HG02798 (cell line): Measurements from ENCODE around the gene PGR.

Experiments used
- ATAC-seq: cut with Tn5 transposase; IDR thresholded peaks from one replicate; pipeline ENCODE4 v1.9.1; 2021; ENCODE audit warnings: mild to moderate bottlenecking; ENCODE audit not compliant: unreplicated experiment, poor library complexity

PGR gene

DNA sequence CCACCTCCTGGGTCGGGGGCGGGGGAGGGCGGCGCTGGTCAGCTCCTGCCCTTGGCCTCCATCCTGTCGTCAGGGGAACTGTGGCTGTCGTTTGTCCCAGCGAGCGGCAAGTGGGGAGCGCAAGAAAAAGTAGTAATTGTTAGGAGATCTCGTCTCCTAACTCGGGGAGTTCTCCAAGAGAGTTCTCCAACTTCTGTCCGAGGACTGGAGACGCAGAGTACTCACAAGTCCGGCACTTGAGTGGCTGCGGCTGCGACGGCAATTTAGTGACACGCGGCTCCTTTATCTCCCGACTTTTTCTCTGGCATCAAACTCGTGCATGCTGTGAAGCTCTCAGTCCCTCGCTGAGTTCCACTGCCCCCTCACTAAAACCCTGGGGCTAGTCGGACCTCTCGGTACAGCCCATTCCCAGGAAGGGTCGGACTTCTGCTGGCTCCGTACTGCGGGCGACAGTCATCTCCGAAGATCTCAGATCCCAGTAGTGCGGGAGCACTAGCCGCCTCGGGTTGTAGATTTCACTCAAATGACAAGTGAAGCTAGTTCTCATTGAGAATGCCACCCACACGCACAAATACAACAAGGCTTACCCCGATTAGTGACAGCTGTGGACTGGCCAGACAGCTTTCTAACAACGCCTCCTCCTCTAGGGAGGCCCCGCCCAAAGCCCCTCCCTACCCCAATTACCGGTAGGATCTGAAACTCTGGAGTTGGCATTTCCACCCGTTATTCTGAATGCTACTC is at the start of gene PGR:
TSS of gene PGR (minus strand) at position 611 of the 741 bp plus-strand sequence. CDS start 743 bp downstream, outside the sequence.
- ATAC-seq, result no peak

DNA sequence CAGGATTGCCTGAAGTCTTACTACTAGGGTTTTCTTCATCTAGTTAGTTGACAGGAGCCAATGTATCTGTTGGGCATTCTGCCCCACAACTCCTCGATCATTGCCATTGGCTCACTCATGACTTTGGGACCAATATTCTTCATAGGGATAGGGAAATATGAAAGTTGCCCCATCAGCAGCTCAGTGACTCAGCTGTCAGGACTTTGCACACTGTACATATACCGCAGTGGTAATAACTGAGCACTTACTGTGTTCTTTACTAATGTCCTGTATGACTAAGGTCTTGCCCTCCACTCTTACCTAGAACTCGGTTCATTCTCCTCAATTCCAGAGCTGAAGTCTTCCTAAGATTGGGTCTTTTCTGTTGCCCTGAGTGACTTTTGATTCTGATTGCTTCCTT is 46.8 kb upstream of the PGR start:
- no peak for ATAC-seq

GRCh38 chr11:101169944-101170343 is 40.3 kb upstream of the PGR start:
- no peak for ATAC-seq

DNA sequence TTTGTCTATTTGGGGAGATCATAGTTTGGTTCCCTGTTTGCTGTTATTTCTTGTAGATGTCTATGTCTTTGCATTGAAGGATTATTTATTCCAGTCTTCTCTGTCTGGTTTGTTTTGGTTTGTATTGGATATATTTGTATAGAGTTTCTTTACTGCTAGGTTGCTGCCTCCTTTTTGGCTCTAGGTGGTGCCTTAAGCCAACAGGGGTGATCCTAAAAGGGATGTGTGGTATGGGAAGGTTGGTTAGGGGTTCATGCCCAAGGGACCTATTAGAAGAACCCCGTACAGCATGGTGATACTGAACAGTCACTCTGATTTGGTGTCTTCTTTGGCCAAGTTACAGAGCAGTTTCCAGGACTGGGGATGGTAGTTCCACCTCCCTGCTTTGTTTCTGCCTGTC is 36.4 kb upstream of the PGR start:
- no peak for ATAC-seq

DNA sequence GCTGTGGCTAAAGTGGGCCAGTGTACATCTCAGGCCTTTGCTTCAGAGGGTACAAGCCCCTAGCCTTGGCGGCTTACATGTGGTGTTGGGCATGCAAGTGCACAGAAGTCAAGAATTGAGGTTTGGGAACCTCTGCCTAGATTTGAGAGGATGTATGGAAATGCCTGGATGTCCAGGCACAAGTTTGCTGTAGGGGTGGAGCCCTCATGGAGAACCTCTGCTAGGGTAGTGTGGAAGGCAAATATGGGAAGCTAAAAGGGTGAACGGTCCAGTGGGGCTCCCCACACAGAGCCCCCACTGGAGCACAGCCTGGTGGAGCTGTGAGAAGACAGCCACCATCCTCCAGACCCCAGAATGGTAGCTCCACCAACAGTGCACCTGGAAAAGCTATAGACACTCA is 28.5 kb upstream of the PGR start:
- no peak for ATAC-seq

GRCh38 chr11:101138245-101138930 is 8.8 kb upstream of the PGR start:
- ATAC-seq, result no peak

- no peak for ATAC-seq
Observed at GRCh38 chr11:101133190-101133589, 3.6 kb upstream of the PGR start.

DNA sequence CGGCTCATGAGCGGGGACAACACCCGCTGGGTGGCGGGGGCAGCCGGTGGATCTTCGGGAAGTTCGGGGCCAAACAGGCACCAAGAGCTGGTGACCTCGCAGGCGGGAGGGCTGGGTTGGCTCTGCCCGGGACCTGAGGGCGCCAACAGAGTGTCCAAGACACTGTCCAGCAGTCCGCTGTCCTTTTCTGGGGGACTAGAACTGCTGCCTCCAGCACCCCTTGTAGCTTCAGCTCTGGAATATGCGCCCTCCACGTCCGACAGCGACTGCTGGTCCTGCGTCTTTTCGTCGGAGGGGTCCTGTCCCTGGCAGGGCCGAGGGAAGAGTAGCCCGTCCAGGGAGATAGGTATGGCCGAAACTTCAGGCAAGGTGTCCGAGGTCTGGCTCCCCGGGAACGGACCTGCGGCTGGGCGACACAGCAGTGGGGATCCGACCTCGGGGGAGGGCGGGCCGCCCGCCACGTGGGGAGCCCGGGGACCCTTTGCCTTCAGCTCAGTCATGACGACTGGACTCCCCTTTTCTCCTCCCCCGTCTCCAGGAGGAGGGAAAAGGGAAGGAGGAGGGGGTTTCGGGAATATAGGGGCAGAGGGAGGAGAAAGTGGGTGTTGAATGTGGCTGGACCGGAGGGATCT is 926 bp downstream of the PGR start:
- ATAC-seq, result no peak

DNA sequence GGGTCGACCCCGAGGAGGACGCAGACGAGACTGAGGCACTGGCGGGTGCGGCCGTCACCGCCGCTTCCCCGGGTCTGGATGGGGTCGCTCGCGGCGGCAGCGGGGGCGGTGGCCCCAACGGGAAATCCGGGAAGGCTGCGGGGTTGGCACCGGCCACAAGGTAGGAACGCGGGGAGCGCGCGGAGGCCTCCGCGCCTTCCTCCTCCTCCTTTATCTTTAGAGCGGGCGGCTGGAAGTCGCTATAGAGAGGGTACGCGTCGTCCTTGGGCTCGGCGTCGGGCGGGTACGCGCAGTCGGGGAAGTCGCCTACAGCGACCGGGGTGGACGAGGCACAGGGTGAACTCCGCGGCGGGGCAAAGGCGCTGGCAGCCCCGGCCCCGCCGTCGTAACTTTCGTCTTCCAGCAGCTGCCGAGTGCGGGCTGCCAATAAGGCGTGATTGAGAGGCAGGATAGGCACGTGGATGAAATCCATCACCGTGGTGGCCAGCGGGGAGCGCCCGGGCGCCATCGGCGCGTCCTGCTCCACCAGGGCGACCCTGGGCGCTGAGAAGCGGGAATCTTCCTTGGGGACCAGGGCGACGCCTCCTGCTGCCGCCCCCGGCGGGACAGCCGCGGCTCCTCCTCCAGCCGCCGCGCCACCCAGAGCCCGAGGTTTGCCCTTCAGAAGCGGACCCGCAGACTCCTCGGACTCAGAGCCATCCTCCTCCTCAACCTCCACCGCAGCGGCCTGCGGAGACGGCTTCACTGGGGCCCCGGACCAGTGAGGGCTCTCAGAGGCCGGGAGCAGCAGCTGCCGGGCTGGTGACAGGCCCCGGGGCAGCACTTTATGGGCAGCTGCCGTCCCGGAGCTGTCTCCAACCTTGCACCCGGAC is 1.7 kb downstream of the PGR start:
- ATAC-seq, result no peak

DNA sequence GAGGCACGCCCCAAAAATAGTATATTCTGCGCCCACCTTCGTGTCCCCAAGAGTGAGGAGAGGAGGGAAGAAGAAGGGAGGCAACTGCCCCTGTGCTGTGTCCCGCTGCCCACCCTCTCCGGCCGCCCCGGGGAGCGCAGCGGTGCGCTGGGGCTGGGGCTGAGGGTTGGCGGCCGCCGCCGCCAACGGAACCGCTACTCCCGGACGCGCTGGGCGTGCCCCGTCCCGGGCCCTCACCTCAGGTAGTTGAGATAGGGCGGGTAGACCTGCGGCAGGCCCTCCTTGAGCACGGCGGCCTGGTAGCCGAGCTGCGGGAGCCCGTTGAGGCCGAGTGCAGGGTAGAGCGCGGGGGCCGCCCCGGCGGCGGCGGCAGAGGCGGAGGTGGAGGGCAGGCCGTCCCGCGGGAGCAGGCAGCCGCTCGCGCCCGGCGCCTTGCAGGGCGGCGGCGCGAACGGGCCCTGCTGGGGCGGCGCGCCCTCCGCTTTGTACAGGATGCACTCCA is 2.4 kb downstream of the PGR start:
- no peak for ATAC-seq

GRCh38 chr11:101126551-101127196 is 2.9 kb downstream of the PGR start:
- no peak for ATAC-seq

- no peak for ATAC-seq
Observed at GRCh38 chr11:101115671-101116160, 13.9 kb downstream of the PGR start.

- ATAC-seq, result no peak
Observed at GRCh38 chr11:101113540-101113939, 16.1 kb downstream of the PGR start.

GRCh38 chr11:101104716-101105115 is 24.9 kb downstream of the PGR start:
- ATAC-seq, result no peak

GRCh38 chr11:101103433-101103832 is 26.2 kb downstream of the PGR start:
- ATAC-seq, result no peak

GRCh38 chr11:101100601-101101000 is 29.0 kb downstream of the PGR start:
- no peak for ATAC-seq

DNA sequence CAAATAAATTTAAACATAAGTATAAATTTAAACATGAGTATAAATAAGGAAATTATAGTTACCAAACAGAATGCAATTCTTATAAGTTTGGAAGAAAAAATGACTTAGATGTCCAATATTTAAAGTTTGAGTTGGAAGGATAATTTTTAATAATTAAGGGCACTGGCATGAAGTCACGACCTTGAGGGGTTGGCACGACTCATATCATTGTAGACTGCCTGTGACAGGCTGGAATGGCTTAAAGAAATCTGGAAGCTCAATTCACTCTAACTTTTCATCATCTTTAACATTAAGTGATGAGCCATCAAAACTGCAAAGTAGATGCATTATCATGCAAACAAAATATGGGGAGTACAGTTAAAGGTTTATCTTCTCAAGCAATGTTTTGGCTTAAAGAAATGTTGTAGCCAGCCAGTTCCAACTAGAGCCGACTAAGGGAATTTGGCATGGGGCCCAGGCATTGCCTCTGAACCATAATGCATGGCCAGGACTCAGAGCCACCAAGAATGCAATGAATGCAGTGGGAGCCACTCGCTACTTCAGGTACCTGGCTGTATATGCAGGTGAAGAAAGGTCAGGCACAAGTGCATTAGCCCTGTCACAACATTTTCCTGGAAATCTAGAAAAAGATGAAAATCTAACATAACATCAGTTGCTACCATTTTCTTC is 33.4 kb downstream of the PGR start:
- ATAC-seq, result no peak

DNA sequence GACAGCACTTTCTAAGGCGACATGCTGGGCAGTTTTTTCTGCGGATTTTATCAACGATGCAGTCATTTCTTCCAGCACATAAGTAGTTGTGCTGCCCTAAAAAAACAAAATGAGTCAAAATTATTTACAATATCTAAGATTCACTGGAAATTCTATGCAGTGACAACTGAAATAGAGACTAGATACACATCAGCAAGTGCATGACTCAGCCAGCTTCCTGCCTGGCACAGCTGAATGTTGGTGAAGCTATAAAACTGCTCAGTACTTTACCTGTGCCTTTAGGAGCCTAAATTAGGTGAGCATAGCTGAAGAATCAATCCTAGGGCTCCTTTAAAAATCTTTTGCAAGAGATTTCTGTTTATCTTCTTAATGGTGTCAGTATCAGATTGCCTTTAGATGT is 37.8 kb downstream of the PGR start:
- no peak for ATAC-seq

- no peak for ATAC-seq
Observed at GRCh38 chr11:101090679-101091270, 38.8 kb downstream of the PGR start.
